GM12873 (cell line): ENCODE measurements around the gene DCAF8L2.
A peak's percentile ranks its signal among the peaks of the same experiment; 100 is the strongest.

Source experiments
- TF ChIP-seq, protein P1 (sequence below): IDR thresholded peaks from 2 replicates; pipeline ENCODE4 v1.5.1; 2012; ENCODE audit warnings: low read depth, mild to moderate bottlenecking, moderate library complexity, low read length, control low read depth; ENCODE audit not compliant: insufficient read depth; ENCODE audit errors: missing control alignments

Gene DCAF8L2

DNA sequence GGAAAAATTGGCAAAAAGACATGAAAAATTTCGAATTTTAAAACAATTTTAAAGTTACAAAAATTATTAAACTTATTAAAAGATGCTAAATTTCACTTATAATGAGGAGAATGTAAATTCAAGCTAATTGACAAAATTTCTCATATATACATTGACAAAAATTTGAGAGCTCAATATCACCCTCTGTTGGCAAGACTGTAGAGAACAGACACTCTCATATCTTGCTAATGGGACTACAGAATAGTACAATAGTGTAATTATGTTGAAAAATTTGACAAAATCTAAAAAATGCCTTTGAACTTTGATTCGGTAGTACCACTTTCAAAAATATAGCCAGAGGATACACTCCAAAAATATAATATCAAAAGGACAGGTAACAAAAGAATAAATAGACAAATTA, 29.8 kb downstream of the DCAF8L2 start:
- TF ChIP-seq, protein P1, sequence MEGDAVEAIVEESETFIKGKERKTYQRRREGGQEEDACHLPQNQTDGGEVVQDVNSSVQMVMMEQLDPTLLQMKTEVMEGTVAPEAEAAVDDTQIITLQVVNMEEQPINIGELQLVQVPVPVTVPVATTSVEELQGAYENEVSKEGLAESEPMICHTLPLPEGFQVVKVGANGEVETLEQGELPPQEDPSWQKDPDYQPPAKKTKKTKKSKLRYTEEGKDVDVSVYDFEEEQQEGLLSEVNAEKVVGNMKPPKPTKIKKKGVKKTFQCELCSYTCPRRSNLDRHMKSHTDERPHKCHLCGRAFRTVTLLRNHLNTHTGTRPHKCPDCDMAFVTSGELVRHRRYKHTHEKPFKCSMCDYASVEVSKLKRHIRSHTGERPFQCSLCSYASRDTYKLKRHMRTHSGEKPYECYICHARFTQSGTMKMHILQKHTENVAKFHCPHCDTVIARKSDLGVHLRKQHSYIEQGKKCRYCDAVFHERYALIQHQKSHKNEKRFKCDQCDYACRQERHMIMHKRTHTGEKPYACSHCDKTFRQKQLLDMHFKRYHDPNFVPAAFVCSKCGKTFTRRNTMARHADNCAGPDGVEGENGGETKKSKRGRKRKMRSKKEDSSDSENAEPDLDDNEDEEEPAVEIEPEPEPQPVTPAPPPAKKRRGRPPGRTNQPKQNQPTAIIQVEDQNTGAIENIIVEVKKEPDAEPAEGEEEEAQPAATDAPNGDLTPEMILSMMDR: peak; percentile 36

DNA sequence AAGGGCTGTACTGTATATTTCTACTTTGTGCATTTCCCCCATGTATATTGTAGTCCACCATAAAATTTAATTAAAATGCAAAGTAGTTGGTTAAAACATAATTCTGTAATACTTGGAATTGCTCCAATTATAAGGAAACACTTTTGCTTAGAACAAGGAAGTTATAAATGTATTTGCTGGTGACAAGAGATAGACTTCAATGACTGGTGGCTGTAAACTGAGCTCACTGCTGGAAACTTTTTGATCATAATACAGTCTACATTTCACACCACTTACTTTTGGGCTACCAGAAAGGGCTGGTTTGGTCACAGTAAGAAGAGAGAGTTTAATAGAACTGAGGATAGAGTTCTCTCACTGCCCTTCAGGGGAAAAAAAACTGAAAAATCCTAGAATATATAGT, 32.7 kb downstream of the DCAF8L2 start:
- TF ChIP-seq, protein P1: no peak

DNA sequence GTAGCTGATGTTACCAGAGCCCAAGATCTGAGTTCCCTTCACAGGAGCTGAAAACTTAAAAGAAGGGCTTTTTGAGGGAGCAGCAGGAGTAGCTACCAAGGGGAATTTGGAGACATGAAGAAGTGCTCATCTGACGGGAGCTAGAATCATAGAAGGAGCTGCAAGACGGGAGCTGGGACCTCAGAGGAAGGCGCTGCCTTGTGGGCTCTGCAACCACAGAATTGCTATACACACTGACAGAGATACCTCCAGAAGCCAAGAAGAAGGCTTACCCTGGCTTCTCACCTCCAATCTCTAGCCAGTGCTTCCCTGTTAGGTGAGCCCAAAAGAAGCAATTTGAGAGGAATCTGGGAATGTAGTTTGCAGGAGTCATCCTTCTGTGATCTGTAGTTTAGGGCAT, 35.9 kb downstream of the DCAF8L2 start:
- TF ChIP-seq, protein P1: no peak

DNA sequence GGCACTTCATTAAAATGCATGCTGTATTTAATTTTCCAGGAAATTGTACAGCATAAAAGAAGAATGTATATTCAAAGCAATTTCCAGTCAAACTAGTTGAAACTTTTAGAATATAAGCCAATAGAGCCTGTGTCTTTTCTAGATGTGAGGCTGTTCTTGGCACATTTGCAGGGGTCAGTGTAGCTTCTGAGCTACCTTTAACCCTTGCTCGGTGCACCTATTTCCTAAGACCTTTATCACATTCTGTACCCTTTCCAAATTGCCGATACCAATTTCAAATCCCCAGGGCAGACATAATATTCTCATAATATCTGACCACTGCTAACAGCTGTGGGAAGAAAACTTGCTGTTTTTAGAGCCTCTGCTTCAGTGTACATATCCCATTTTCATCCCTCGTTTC, 43.2 kb downstream of the DCAF8L2 start:
- TF ChIP-seq, protein P1: no peak

DNA sequence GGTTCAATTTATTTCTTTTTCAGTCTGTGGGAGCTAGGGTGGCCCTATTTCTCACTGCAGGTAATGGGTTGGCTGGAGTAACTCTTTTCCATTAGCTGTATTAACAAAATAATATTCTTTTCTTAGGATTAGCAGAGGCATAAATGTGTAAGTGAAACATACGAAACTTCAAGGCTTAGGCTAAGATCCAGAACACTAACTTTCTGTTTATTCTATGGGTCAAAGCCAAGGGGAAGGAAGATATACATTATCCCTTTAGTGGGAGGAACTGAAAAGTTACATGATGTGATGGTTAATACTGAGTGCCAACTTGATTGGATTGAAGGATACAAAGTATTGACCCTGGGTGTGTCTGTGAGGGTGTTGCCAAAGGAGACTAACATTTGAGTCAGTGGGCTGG, 66.4 kb downstream of the DCAF8L2 start:
- TF ChIP-seq, protein P1: no peak

DNA sequence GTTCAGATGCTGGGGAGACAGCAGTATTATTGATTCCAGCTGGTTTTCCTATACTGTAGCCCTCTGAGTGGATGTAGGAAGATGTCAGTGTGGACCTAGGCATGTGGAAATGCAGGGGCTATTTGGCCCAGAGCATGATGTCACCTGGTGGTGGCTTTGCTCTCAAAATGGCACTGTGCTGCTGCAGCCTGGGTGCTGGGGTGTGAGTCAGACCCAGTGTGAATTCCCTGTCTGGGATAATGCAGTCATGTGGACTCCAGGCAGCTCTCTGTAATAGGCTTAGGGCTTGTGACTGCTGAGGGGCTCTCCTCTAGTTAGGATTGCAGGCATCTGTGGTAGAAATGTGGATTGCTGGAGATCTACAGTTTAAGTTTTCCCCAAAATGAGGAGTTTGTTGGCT, 70.7 kb downstream of the DCAF8L2 start:
- TF ChIP-seq, protein P1: no peak

DNA sequence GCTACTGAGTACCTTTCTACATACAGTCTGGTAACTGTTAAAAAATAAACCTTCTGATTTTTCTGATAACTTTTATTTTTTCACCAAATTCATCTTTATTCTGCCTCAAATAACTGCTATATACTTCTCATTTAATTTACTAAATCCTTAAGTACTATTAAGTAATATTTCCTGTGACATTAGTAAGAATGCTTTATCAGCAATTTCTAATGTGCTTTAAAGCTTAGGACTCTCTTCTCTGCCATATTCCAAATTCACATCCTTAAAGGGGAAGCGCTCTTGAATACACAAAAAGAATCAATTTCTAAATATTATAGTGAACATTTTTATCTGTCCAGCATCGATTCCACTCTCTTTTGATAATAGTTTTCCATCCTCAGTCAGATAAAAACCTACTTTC, 81.1 kb downstream of the DCAF8L2 start:
- TF ChIP-seq, protein P1: no peak

DNA sequence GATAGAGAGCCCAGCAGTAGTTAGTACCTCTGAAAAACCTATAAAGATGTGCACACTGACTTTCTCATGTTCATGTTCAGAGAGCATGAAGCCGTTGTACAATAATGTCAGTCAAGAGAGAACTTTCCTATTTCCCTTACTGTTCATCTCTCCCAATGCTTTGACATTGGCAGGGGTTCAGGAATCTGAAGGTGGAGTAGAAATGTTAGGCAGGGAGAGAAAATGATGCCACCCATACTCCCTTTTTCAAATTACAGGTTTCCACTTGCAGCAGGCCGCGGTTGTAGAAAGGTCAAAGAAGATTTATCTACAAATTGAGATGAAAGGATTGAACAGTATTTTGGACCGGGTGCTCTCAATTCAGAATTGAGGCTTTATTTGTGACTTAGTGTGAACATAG, 84.3 kb downstream of the DCAF8L2 start:
- TF ChIP-seq, protein P1: no peak
